WERI-Rb-1 (cell line): ENCODE measurements around the gene OR4F15.
"Not testable (repeated sequence)": the region's sequence is repeated elsewhere in the genome, so short reads cannot be mapped to it uniquely, and the experiment has no call there.

ENCODE experiments used
- DNase-seq: peaks from one replicate; pipeline ENCODE4 v3.0.0-alpha.2; 2020
- H3K27ac ChIP-seq: fragments of 250-450 bp; sonication (Bioruptor Pico); 2 replicates; pipeline ENCODE4 v1.5.1; 2020; ENCODE audit warnings: mild to moderate bottlenecking, moderate library complexity
- H3K27me3 ChIP-seq: fragments of 250-450 bp; sonication (Bioruptor Pico); 2 replicates; pipeline ENCODE4 v1.5.1; 2021; ENCODE audit warnings: mild to moderate bottlenecking, low read depth, moderate library complexity; ENCODE audit not compliant: insufficient read depth, severe bottlenecking
- H3K36me3 ChIP-seq: fragments of 250-450 bp; sonication (Bioruptor Pico); 2 replicates; pipeline ENCODE4 v1.5.1; 2020; ENCODE audit warnings: mild to moderate bottlenecking, moderate library complexity
- H3K4me3 ChIP-seq: 2 replicates; pipeline ENCODE4 v1.5.1; 2011; ENCODE audit warnings: low read depth, mild to moderate bottlenecking, control low read depth, low read length
- H3K9me3 ChIP-seq: fragments of 250-450 bp; sonication (Bioruptor Pico); 2 replicates; pipeline ENCODE4 v1.5.1; 2021; ENCODE audit warnings: mild to moderate bottlenecking, moderate library complexity; ENCODE audit not compliant: severe bottlenecking
- CTCF ChIP-seq: IDR thresholded peaks from 2 replicates; pipeline ENCODE4 v1.5.1; 2011; ENCODE audit warnings: low read depth, mild to moderate bottlenecking, control low read depth, inconsistent platforms, low read length

Gene OR4F15

GRCh38 chr15:101775136-101775535 is 36.9 kb upstream of the OR4F15 start:
- Histone ChIP-seq H3K27me3 (no peaks in the 10 kb centered on the region), H3K27ac (no peak overlapping the region), H3K4me3 (no peak overlapping the region), H3K9me3 (no peaks in the 10 kb centered on the region), H3K36me3 (no peaks in the 10 kb centered on the region)
- no peak for DNase-seq
- no peak for TF ChIP-seq CTCF

GRCh38 chr15:101778576-101778975 is 33.4 kb upstream of the OR4F15 start:
- not testable (repeated sequence) for H3K27me3 ChIP-seq, H3K9me3 ChIP-seq, DNase-seq, H3K36me3 ChIP-seq, H3K27ac ChIP-seq, H3K4me3 ChIP-seq

- H3K4me3 ChIP-seq, H3K9me3 ChIP-seq, H3K36me3 ChIP-seq, DNase-seq, H3K27ac ChIP-seq, H3K27me3 ChIP-seq: not testable (repeated sequence)
Measured at GRCh38 chr15:101780225-101780624, 31.8 kb upstream of the OR4F15 start.

GRCh38 chr15:101781928-101782327 is 30.1 kb upstream of the OR4F15 start:
- no peaks in the 10 kb centered on the region for H3K36me3 ChIP-seq
- H3K9me3 ChIP-seq = no peaks in the 10 kb centered on the region
- no peak for DNase-seq
- H3K27me3 ChIP-seq = no peaks in the 10 kb centered on the region
- no peak overlapping the region for H3K27ac ChIP-seq
- no peak for TF ChIP-seq CTCF
- H3K4me3 ChIP-seq = no peak overlapping the region

GRCh38 chr15:101784644-101785043 is 27.4 kb upstream of the OR4F15 start:
- no peak overlapping the region for H3K27ac ChIP-seq
- H3K4me3 ChIP-seq = no peak overlapping the region
- no peaks in the 10 kb centered on the region for H3K36me3 ChIP-seq
- no peaks in the 10 kb centered on the region for H3K9me3 ChIP-seq
- H3K27me3 ChIP-seq = no peaks in the 10 kb centered on the region
- DNase-seq = no peak
- no peak for TF ChIP-seq CTCF

GRCh38 chr15:101786422-101786821 is 25.6 kb upstream of the OR4F15 start:
- DNase-seq, H3K27me3 ChIP-seq: not testable (repeated sequence)

GRCh38 chr15:101788001-101788400 is 24.0 kb upstream of the OR4F15 start:
- H3K9me3 ChIP-seq, H3K4me3 ChIP-seq, H3K27me3 ChIP-seq, DNase-seq, H3K36me3 ChIP-seq, H3K27ac ChIP-seq: not testable (repeated sequence)

More at GRCh38 chr15:101786422-101786821, 25.6 kb upstream of the OR4F15 start:
- H3K9me3 ChIP-seq, H3K27ac ChIP-seq, H3K36me3 ChIP-seq, H3K4me3 ChIP-seq: not testable (repeated sequence)

GRCh38 chr15:101788503-101789269 is 23.3 kb upstream of the OR4F15 start:
- H3K27ac ChIP-seq, H3K36me3 ChIP-seq, DNase-seq, H3K4me3 ChIP-seq, H3K27me3 ChIP-seq, H3K9me3 ChIP-seq: not testable (repeated sequence)

- not testable (repeated sequence) for DNase-seq, H3K27ac ChIP-seq, H3K9me3 ChIP-seq, H3K4me3 ChIP-seq, H3K36me3 ChIP-seq, H3K27me3 ChIP-seq
Measured at GRCh38 chr15:101790748-101791147, 21.3 kb upstream of the OR4F15 start.

- H3K27ac ChIP-seq, H3K36me3 ChIP-seq, H3K9me3 ChIP-seq, H3K27me3 ChIP-seq, H3K4me3 ChIP-seq: not testable (repeated sequence)
- DNase-seq = peak; percentile 20
Measured at GRCh38 chr15:101793981-101794380, 18.0 kb upstream of the OR4F15 start.
